ENCODE data around the gene GABRG3. TPM values are rescaled to one million over a fixed set of nuclear protein-coding genes. Genes with fewer than 3 reads are reported as not detected.

Gene GABRG3
- total and polyA plus RNA-seq, 2 donors (not counting 3 experiments of a cell fraction or from before 2014, with no cell fraction given): not detected

- no peak for FAIRE-seq
- intact Hi-C loops (cut with micrococcal nuclease): no loop called here
- H3K4me2 ChIP-seq (ENCODE audit: insufficient read depth, low read length): no peak overlapping the region
These were observed 574.7 kb downstream of the GABRG3 start for GRCh38 chr15:27545494-27546255.

More at GRCh38 chr15:27545494-27546255, 574.7 kb downstream of the GABRG3 start:
- Histone ChIP-seq H2AFZ (ENCODE audit: low read depth, low read length) (no peak overlapping the region), H3K27ac (ENCODE audit: insufficient read depth, low read depth, low read length) (no peak overlapping the region), H3K79me2 (ENCODE audit: control insufficient read depth, insufficient read depth, low read length) (no peaks in the 10 kb centered on the region), H3K9me1 (replicated peaks; ENCODE audit: control insufficient read depth, extremely low read depth, insufficient read depth, low read length) (no peaks in the 10 kb centered on the region), H3K9ac (replicated peaks; ENCODE audit: extremely low read depth, insufficient read depth, low read length) (no peak overlapping the region), H4K20me1 (replicated peaks; ENCODE audit: control insufficient read depth, extremely low read depth, insufficient read depth, low read length) (no peaks in the 10 kb centered on the region), H3K36me3 (ENCODE audit: control insufficient read depth in 2 of 2, extremely low read depth in 1 of 2, insufficient read depth in 2 of 2, low read length in 2 of 2) (no peaks in the 10 kb centered on the region), H3K9me3 (replicated peaks; ENCODE audit: control insufficient read depth, insufficient read depth, low read length) (peaks cover 14% of the 10 kb centered on the region), H3K27me3 (ENCODE audit: control insufficient read depth in 2 of 2, insufficient read depth in 2 of 2, low read length in 2 of 2) (no peaks in the 10 kb centered on the region), H3K4me3 (replicated peaks in 1 of 3; ENCODE audit: insufficient read depth in 1 of 3, low read depth in 1 of 3, low read length in 3 of 3) (no peak overlapping the region), H3K4me1 (ENCODE audit: control insufficient read depth, extremely low read depth, insufficient read depth, low read length) (no peaks in the 10 kb centered on the region)
- ChIA-PET CTCF (no interaction called here), POLR2A (no interaction called here)
- TF ChIP-seq FOS (IDR thresholded peaks at IDR 0.05; ENCODE audit: borderline replicate concordance, insufficient read depth, low read length) (no peak), MYC (IDR thresholded peaks at IDR 0.05; ENCODE audit: low read depth, low read length) (no peak), POLR2A (IDR thresholded peaks at IDR 0.05; ENCODE audit: low read depth, low read length) (no peak), MAX (IDR thresholded peaks at IDR 0.05; ENCODE audit: insufficient read depth, insufficient read length) (no peak), POLR2AphosphoS5 (IDR thresholded peaks at IDR 0.05; ENCODE audit: insufficient read depth, low read depth, low read length) (no peak), EZH2 (IDR thresholded peaks at IDR 0.05; ENCODE audit: borderline replicate concordance, low read depth, low read length, severe bottlenecking) (no peak), JUN (IDR thresholded peaks at IDR 0.05; ENCODE audit: borderline replicate concordance, insufficient read depth, insufficient read length, low read depth) (no peak), CTCF (IDR thresholded peaks at IDR 0.05; ENCODE audit: extremely low read depth in 1 of 2, insufficient read depth in 1 of 2, low read depth in 1 of 2, low read length in 2 of 2) (no peak), GATA2 (IDR thresholded peaks at IDR 0.05; ENCODE audit: insufficient read depth, insufficient read length, low read depth, low read length) (no peak)
- dilution Hi-C loops (cut with MboI; ENCODE audit: extremely low pct_ligation_motif_present, low sequenced_read_pairs): no loop called here
- no TSS peak for BruUV-seq (replicated peaks)
- no peak for DNase-seq (ENCODE audit: low read depth, low spot score)

All from endothelial cell of umbilical vein (primary cell).